ENCODE results near the gene OIT3.
"Not testable (repeated sequence)": the region's sequence is repeated elsewhere in the genome, so short reads cannot be mapped to it uniquely, and the experiment has no call there.

The OIT3 gene

GRCh38 chr10:72918352-72918751, 24.8 kb downstream of the OIT3 start:
- H3K9me3 Mint-ChIP-seq, result peaks cover 49% of the 10 kb centered on the region
- no peak overlapping the region for H3K4me3 Mint-ChIP-seq
- TF ChIP-seq CTCF (IDR thresholded peaks at IDR 0.05), result no peak

GRCh38 chr10:72921147-72921683, 27.7 kb downstream of the OIT3 start:
- H3K27ac Mint-ChIP-seq; H3K4me3 Mint-ChIP-seq; DNase-seq; H3K4me1 Mint-ChIP-seq; H3K27me3 Mint-ChIP-seq (ENCODE audit: low read depth, poor library complexity): not testable (repeated sequence)
- peaks cover 49% of the 10 kb centered on the region for H3K9me3 Mint-ChIP-seq
- H3K36me3 Mint-ChIP-seq (ENCODE audit: low read depth), result peaks cover 25% of the 10 kb centered on the region

More at GRCh38 chr10:72918352-72918751, 24.8 kb downstream of the OIT3 start:
- DNase-seq, result no peak
- H3K36me3 Mint-ChIP-seq (ENCODE audit: low read depth), result peaks cover 25% of the 10 kb centered on the region
- H3K4me1 Mint-ChIP-seq, result peaks cover under 1% of the 10 kb centered on the region
- peaks cover 6% of the 10 kb centered on the region for H3K27me3 Mint-ChIP-seq (ENCODE audit: low read depth, poor library complexity)
- no peak overlapping the region for H3K27ac Mint-ChIP-seq

GRCh38 chr10:72924351-72924750, 30.8 kb downstream of the OIT3 start:
- H3K4me1 Mint-ChIP-seq, result peaks cover 7% of the 10 kb centered on the region
- peaks cover 2% of the 10 kb centered on the region for H3K27me3 Mint-ChIP-seq (ENCODE audit: low read depth, poor library complexity)
- H3K9me3 Mint-ChIP-seq, result peaks cover 32% of the 10 kb centered on the region
- H3K36me3 Mint-ChIP-seq (ENCODE audit: low read depth), result peaks cover 23% of the 10 kb centered on the region
- no peak for DNase-seq
- H3K4me3 Mint-ChIP-seq, result no peak overlapping the region
- no peak overlapping the region for H3K27ac Mint-ChIP-seq
- TF ChIP-seq CTCF (IDR thresholded peaks at IDR 0.05), result no peak

- peaks cover 7% of the 10 kb centered on the region for H3K36me3 Mint-ChIP-seq (ENCODE audit: low read depth)
- no peak for DNase-seq
- peaks cover 12% of the 10 kb centered on the region for H3K4me1 Mint-ChIP-seq
- H3K27me3 Mint-ChIP-seq (ENCODE audit: low read depth, poor library complexity), result peaks cover 2% of the 10 kb centered on the region
- H3K4me3 Mint-ChIP-seq, result no peak overlapping the region
- TF ChIP-seq CTCF (IDR thresholded peaks at IDR 0.05), result no peak
- peaks cover 15% of the 10 kb centered on the region for H3K9me3 Mint-ChIP-seq
- H3K27ac Mint-ChIP-seq, result no peak overlapping the region
Measured at GRCh38 chr10:72925951-72926465, 32.5 kb downstream of the OIT3 start.

- Mint-ChIP-seq H3K27me3 (ENCODE audit: low read depth, poor library complexity) (no peaks in the 10 kb centered on the region), H3K4me3 (no peak overlapping the region), H3K36me3 (ENCODE audit: low read depth) (no peaks in the 10 kb centered on the region), H3K27ac (no peak overlapping the region), H3K9me3 (peaks cover 2% of the 10 kb centered on the region), H3K4me1 (peaks cover 12% of the 10 kb centered on the region)
- no peak for TF ChIP-seq CTCF (IDR thresholded peaks at IDR 0.05)
- DNase-seq, result no peak
Measured at GRCh38 chr10:72927485-72927884, 33.9 kb downstream of the OIT3 start.

GRCh38 chr10:72928798-72929197, 35.3 kb downstream of the OIT3 start:
- Mint-ChIP-seq H3K4me1 (peaks cover 12% of the 10 kb centered on the region), H3K4me3 (no peak overlapping the region), H3K27ac (no peak overlapping the region), H3K27me3 (ENCODE audit: low read depth, poor library complexity) (no peaks in the 10 kb centered on the region), H3K9me3 (no peaks in the 10 kb centered on the region), H3K36me3 (ENCODE audit: low read depth) (no peaks in the 10 kb centered on the region)
- no peak for DNase-seq
- TF ChIP-seq CTCF (IDR thresholded peaks at IDR 0.05), result no peak

Data from nephron progenitor cell (in vitro differentiated cells).